SU-DHL-6 (cell line): ENCODE results near the gene IGFBP6.

Source experiments
- H2AFZ ChIP-seq: fragments of 200-600 bp; sonication (generic); 2 replicates; pipeline ENCODE4 v1.6.1; 2014; ENCODE audit warnings: low read depth, mild to moderate bottlenecking, moderate library complexity, mixed read lengths, antibody characterized with exemption, low read length; ENCODE audit not compliant: severe bottlenecking
- H3F3A ChIP-seq: fragments of 200-600 bp; shearing (Covaris generic); 2 replicates; pipeline ENCODE4 v1.6.0; 2016; ENCODE audit warnings: antibody characterized with exemption, mild to moderate bottlenecking; ENCODE audit not compliant: insufficient read depth
- H3K27ac ChIP-seq: fragments of 200-600 bp; sonication (generic); 2 replicates; pipeline ENCODE4 v1.5.1; 2016; ENCODE audit warnings: low read depth, mild to moderate bottlenecking, low read length, moderate library complexity, mixed read lengths
- H3K27me3 ChIP-seq: fragments of 200-600 bp; sonication (generic), shearing (Covaris generic); 2 replicates; pipeline ENCODE4 v1.6.0; 2014; ENCODE audit warnings: mild to moderate bottlenecking, low read length
- H3K36me3 ChIP-seq: fragments of 200-600 bp; sonication (generic); 2 replicates; pipeline ENCODE4 v1.6.1; 2014; ENCODE audit warnings: mild to moderate bottlenecking, low read length, mixed read lengths
- H3K4me2 ChIP-seq: fragments of 300-600, 200-600 bp; shearing (Covaris generic), sonication (generic); 2 replicates; pipeline ENCODE4 v1.6.0; 2014; ENCODE audit warnings: low read length, low read depth, mild to moderate bottlenecking; ENCODE audit not compliant: poor library complexity, severe bottlenecking
- H3K4me3 ChIP-seq: fragments of 200-600 bp; sonication (generic); 2 replicates; pipeline ENCODE4 v1.5.1; 2014; ENCODE audit warnings: antibody characterized with exemption, low read length, mild to moderate bottlenecking, mixed read lengths; ENCODE audit not compliant: insufficient read depth, poor library complexity, severe bottlenecking
- H3K79me2 ChIP-seq: fragments of 200-600 bp; sonication (generic); 2 replicates; pipeline ENCODE4 v1.6.1; 2014; ENCODE audit warnings: mild to moderate bottlenecking, low read length, moderate library complexity; ENCODE audit not compliant: insufficient read depth
- H3K9ac ChIP-seq: fragments of 200-600 bp; sonication (generic); 2 replicates; pipeline ENCODE4 v1.7.0; 2014; ENCODE audit warnings: mild to moderate bottlenecking, low read length
- H3K9me2 ChIP-seq: fragments of 200-600 bp; sonication (generic); replicated peaks from 2 replicates; pipeline ENCODE4 v1.6.1; 2014; ENCODE audit warnings: low read length; ENCODE audit not compliant: insufficient read depth
- H3K9me3 ChIP-seq: fragments of 200-600 bp; sonication (generic); 2 replicates; pipeline ENCODE4 v1.6.1; 2014; ENCODE audit warnings: low read length, mixed read lengths; ENCODE audit not compliant: insufficient read depth
- H4K20me1 ChIP-seq: fragments of 200-600 bp; sonication (generic); 2 replicates; pipeline ENCODE4 v1.6.1; 2014; ENCODE audit warnings: low read depth, mild to moderate bottlenecking, antibody characterized with exemption, low read length, moderate library complexity, mixed read lengths
- EZH2phosphoT487 ChIP-seq: fragments of 200-600 bp; sonication (generic), shearing (Covaris generic); conservative IDR thresholded peaks from 2 replicates; pipeline ENCODE4 v1.6.1; 2018; ENCODE audit warnings: mild to moderate bottlenecking, antibody characterized with exemption, low read length, moderate library complexity, mixed read lengths
- TF ChIP-seq, protein P1 (sequence below): fragments of 200-600 bp; sonication (generic); IDR thresholded peaks from one replicate; pipeline ENCODE4 v1.5.1; 2017; ENCODE audit warnings: antibody characterized with exemption, mild to moderate bottlenecking, low read length, moderate library complexity; ENCODE audit not compliant: insufficient read depth, poor library complexity, severe bottlenecking

The IGFBP6 gene

DNA sequence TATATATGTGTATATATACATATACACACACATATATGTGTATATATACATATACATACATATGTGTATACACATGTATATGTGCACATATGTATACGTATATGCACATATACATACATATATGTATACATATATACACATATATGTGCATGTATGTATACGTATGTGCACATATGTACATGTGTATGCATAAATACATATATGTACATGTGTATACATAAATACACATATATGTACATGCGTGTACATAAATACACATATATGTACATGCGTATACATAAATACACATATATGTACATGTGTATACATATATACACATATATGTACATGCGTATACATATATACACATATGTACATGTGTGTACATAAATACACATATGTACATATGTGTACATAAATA lies 49.7 kb downstream of the IGFBP6 start:
- Histone ChIP-seq H3K27ac (no peak overlapping the region), H2AFZ (no peak overlapping the region), H3K27me3 (no peaks in the 10 kb centered on the region), H3K9me3 (no peaks in the 10 kb centered on the region), H3K36me3 (no peaks in the 10 kb centered on the region), H4K20me1 (no peaks in the 10 kb centered on the region), H3K4me3 (no peak overlapping the region), H3K79me2 (no peaks in the 10 kb centered on the region), H3F3A (peaks cover 4% of the 10 kb centered on the region; the same call in 1 of the 2 replicates), H3K9ac (no peak overlapping the region), H3K9me2 (no peaks in the 10 kb centered on the region), H3K4me2 (no peak overlapping the region)
- no peak for TF ChIP-seq EZH2phosphoT487
- TF ChIP-seq, protein P1, sequence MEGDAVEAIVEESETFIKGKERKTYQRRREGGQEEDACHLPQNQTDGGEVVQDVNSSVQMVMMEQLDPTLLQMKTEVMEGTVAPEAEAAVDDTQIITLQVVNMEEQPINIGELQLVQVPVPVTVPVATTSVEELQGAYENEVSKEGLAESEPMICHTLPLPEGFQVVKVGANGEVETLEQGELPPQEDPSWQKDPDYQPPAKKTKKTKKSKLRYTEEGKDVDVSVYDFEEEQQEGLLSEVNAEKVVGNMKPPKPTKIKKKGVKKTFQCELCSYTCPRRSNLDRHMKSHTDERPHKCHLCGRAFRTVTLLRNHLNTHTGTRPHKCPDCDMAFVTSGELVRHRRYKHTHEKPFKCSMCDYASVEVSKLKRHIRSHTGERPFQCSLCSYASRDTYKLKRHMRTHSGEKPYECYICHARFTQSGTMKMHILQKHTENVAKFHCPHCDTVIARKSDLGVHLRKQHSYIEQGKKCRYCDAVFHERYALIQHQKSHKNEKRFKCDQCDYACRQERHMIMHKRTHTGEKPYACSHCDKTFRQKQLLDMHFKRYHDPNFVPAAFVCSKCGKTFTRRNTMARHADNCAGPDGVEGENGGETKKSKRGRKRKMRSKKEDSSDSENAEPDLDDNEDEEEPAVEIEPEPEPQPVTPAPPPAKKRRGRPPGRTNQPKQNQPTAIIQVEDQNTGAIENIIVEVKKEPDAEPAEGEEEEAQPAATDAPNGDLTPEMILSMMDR = no peak

DNA sequence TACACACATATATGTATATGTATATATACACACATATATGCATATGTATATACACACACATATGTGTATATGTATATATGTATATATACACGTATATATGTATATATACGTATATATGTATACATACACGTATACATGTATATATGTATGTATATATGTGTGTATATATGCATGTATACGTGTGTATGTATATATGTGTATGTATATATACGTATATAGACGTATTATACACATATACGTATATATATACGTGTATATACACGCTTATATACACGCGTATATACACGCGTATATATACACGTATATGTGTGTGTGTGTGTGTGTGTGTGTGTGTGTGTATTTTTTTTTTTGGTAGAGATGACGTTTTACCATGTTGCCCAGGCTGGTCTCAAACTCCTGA lies 50.2 kb downstream of the IGFBP6 start:
- no peaks in the 10 kb centered on the region for H3K36me3 ChIP-seq
- H3K27ac ChIP-seq = no peak overlapping the region
- H3K4me3 ChIP-seq = no peak overlapping the region
- peaks cover 4% of the 10 kb centered on the region; the same call in 1 of the 2 replicates for H3F3A ChIP-seq
- no peak overlapping the region for H3K4me2 ChIP-seq
- no peaks in the 10 kb centered on the region for H3K9me2 ChIP-seq
- no peak overlapping the region for H3K9ac ChIP-seq
- no peaks in the 10 kb centered on the region for H3K27me3 ChIP-seq
- H3K9me3 ChIP-seq = no peaks in the 10 kb centered on the region
- no peaks in the 10 kb centered on the region for H4K20me1 ChIP-seq
- TF ChIP-seq, protein P1 = no peak
- no peak for TF ChIP-seq EZH2phosphoT487
- H2AFZ ChIP-seq = no peak overlapping the region
- H3K79me2 ChIP-seq = no peaks in the 10 kb centered on the region

DNA sequence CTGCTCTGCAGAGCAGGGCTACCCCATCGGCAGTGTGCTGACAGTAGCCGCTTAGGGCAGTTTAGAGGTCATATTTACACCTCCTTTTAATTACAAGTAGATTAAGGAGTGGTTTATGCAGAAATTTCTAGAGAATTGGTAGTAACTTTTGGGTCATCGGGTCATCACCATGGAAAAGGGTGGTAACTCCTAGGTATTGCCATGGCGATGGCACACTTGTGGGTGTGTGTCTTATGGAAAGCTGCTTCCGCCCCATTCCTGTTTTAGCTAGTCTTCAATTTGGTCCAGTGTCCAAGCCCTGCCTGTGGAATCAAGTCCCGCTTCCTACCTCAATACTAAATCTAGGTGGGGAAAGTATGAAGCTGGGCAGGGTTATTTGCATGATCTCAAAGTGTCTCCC lies 53.6 kb downstream of the IGFBP6 start:
- Histone ChIP-seq H3K4me2 (no peak overlapping the region), H3K9me2 (no peaks in the 10 kb centered on the region)
- no peak for TF ChIP-seq EZH2phosphoT487
- TF ChIP-seq, protein P1 = no peak

More for the DNA sequence above, 53.6 kb downstream of the IGFBP6 start:
- no peak overlapping the region for H3K4me3 ChIP-seq
- no peak overlapping the region for H2AFZ ChIP-seq
- H4K20me1 ChIP-seq = no peaks in the 10 kb centered on the region
- H3K27me3 ChIP-seq = no peaks in the 10 kb centered on the region
- no peaks in the 10 kb centered on the region for H3K36me3 ChIP-seq
- no peak overlapping the region for H3K9ac ChIP-seq
- H3F3A ChIP-seq = peaks cover 4% of the 10 kb centered on the region; the same call in 1 of the 2 replicates
- H3K79me2 ChIP-seq = no peaks in the 10 kb centered on the region
- H3K9me3 ChIP-seq = no peaks in the 10 kb centered on the region
- no peak overlapping the region for H3K27ac ChIP-seq
